ENCODE data around the gene TOB1.
"Not testable (repeated sequence)": the region's sequence is repeated elsewhere in the genome, so short reads cannot be mapped to it uniquely, and the experiment has no call there.

The TOB1 gene

GRCh38 chr17:50898369-50899004 lies 32.3 kb upstream of the TOB1 start:
- DNase-seq (ENCODE audit: low spot score), result no peak

- not testable (repeated sequence) for DNase-seq (ENCODE audit: low spot score)
These were observed 28.4 kb upstream of the TOB1 start for GRCh38 chr17:50894513-50894912.

GRCh38 chr17:50893183-50893993 lies 27.2 kb upstream of the TOB1 start:
- DNase-seq (ENCODE audit: low spot score), result peak; percentile 91

- DNase-seq (ENCODE audit: low spot score), result no peak
These were observed 26.1 kb upstream of the TOB1 start for GRCh38 chr17:50892101-50892776.

- DNase-seq (ENCODE audit: low spot score), result no peak
These were observed 25.4 kb upstream of the TOB1 start for GRCh38 chr17:50891577-50891989.

GRCh38 chr17:50890675-50891516 lies 24.7 kb upstream of the TOB1 start:
- DNase-seq (ENCODE audit: low spot score), result no peak

- DNase-seq (ENCODE audit: low spot score), result no peak
These were observed 23.5 kb upstream of the TOB1 start for GRCh38 chr17:50889528-50890118.

GRCh38 chr17:50887705-50888245 lies 21.6 kb upstream of the TOB1 start:
- no peak for DNase-seq (ENCODE audit: low spot score)

GRCh38 chr17:50884439-50885311 lies 18.5 kb upstream of the TOB1 start:
- no peak for DNase-seq (ENCODE audit: low spot score)

- no peak for DNase-seq (ENCODE audit: low spot score)
These were observed 17.8 kb upstream of the TOB1 start for GRCh38 chr17:50883850-50884438.

- DNase-seq (ENCODE audit: low spot score), result no peak
These were observed 16.7 kb upstream of the TOB1 start for GRCh38 chr17:50882851-50883250.

GRCh38 chr17:50881182-50881581 lies 15.0 kb upstream of the TOB1 start:
- DNase-seq (ENCODE audit: low spot score), result no peak

- no peak for DNase-seq (ENCODE audit: low spot score)
These were observed 12.9 kb upstream of the TOB1 start for GRCh38 chr17:50879086-50879485.

GRCh38 chr17:50877838-50878237 lies 11.7 kb upstream of the TOB1 start:
- DNase-seq (ENCODE audit: low spot score), result no peak

- not testable (repeated sequence) for DNase-seq (ENCODE audit: low spot score)
These were observed 10.9 kb upstream of the TOB1 start for GRCh38 chr17:50877042-50877441.

- no peak for DNase-seq (ENCODE audit: low spot score)
These were observed 8.9 kb upstream of the TOB1 start for GRCh38 chr17:50875074-50875473.

GRCh38 chr17:50872710-50873424 lies 6.7 kb upstream of the TOB1 start:
- no peak for DNase-seq (ENCODE audit: low spot score)

GRCh38 chr17:50871898-50872297 lies 5.7 kb upstream of the TOB1 start:
- DNase-seq (ENCODE audit: low spot score), result no peak

GRCh38 chr17:50871364-50871763 lies 5.2 kb upstream of the TOB1 start:
- DNase-seq (ENCODE audit: low spot score), result no peak
